Measurements from ENCODE around the gene EPN2.

Gene EPN2

DNA sequence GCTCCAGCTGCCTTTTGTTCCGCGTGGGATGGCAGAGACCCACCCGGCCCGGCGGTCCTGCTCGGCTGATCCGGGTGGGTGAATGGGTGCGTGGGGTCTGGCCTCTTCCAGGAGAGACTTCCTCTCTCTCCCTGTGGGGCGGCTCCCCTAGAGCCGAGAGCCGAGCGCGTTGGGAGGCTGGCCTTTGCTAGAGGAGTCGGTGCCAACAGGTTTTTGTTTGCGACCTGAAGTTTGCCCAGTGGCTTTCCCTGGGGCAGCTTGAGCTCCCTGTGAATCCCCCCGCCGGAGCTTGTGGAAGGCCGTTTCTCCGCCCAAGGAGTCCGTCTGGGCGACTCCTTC is 970 bp downstream of the EPN2 start:
- no peak for DNase-seq (ENCODE audit: low read depth in 4 of 4, low spot score in 1 of 4)

DNA sequence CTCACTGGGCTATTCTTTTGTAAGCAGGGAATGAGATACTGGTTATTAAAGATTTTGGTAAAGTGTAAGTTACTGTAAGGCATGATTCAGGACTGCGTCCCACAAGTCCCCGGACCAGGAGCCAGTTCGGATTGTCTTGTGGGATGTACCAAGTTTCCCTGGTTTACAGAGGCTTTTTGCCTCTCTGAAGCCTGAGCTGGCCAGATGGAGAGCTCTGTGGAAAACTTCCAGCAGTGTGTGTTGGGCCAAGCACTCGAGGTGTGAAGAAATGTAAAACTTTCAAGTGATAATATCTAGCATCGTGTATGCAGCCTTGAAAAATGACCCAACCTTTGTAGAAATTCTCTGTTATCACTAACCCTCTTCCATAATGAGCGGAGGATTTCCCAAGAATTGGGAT is 2.4 kb downstream of the EPN2 start:
- DNase-seq (ENCODE audit: low read depth in 4 of 4, low spot score in 1 of 4): no peak

GRCh38 chr17:19242323-19242722 is 5.2 kb downstream of the EPN2 start:
- no peak for DNase-seq (ENCODE audit: low read depth in 4 of 4, low spot score in 1 of 4)

DNA sequence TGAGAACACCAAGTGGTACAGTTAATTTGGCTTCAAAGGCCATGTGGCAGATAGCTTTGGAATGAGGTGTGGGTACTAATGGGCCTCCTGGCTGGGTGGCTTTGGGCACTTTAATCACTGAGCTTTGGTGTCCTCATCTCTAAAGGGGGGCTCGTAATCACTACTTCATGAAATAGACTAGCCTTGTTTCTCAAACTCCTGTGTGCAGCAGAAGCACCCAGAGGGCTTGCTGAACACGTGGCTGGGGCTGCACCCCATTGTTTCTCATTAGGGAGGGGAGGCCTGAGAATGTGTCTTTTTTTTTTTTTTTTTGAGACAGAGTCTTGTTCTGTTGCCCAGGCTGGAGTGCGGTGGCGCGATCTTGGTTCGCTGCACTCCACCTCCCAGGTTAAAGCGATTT is 5.8 kb downstream of the EPN2 start:
- DNase-seq (ENCODE audit: low read depth in 4 of 4, low spot score in 1 of 4): no peak

DNA sequence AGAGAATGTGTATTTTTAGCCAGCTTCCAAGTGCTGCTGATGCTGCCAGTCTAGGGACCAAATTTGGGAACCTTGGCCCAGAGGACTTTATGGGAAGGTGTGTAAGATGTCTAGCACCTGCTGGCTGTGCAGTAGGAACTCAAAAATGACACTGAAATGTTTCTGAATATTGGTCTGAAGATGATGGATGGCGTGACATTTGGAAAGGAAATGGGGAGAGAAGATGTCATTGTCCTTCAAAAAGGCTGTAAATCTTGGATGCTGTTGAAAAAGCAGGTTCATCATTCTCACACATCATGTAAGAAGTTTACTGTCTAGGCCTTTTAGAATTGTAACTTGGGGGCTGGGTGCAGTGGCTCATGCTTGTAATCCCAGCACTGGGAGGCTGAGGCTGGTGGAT is 6.7 kb downstream of the EPN2 start:
- no peak for DNase-seq (ENCODE audit: low read depth in 4 of 4, low spot score in 1 of 4)

GRCh38 chr17:19244357-19244756 is 7.2 kb downstream of the EPN2 start:
- DNase-seq (ENCODE audit: low read depth in 4 of 4, low spot score in 1 of 4): no peak

- no peak for DNase-seq (ENCODE audit: low read depth in 4 of 4, low spot score in 1 of 4)
Observed at GRCh38 chr17:19244781-19245180, 7.6 kb downstream of the EPN2 start.

DNA sequence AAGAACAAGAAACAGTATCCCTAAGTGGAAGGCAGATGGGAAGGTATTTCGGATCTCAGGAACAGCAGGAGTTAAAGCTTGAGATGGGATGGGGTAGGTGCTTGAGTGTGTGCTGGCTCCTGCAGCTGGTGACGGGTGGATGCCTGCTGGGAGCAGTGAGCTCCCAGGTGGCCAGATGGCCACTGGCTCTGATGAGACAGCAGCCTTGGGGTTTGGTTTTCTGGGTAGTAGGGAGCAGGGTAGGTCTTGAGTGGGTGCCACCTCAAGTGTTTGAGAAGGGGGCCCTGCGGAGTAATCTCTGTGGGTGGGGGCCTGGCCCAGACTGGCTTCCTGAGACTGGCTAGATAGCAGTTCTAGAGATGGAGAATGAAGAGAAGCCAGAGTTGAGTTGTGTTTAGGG is 10.3 kb downstream of the EPN2 start:
- no peak for DNase-seq (ENCODE audit: low read depth in 4 of 4, low spot score in 1 of 4)

- DNase-seq (ENCODE audit: low read depth in 4 of 4, low spot score in 1 of 4): no peak
Observed at GRCh38 chr17:19248151-19248927, 11.2 kb downstream of the EPN2 start.

DNA sequence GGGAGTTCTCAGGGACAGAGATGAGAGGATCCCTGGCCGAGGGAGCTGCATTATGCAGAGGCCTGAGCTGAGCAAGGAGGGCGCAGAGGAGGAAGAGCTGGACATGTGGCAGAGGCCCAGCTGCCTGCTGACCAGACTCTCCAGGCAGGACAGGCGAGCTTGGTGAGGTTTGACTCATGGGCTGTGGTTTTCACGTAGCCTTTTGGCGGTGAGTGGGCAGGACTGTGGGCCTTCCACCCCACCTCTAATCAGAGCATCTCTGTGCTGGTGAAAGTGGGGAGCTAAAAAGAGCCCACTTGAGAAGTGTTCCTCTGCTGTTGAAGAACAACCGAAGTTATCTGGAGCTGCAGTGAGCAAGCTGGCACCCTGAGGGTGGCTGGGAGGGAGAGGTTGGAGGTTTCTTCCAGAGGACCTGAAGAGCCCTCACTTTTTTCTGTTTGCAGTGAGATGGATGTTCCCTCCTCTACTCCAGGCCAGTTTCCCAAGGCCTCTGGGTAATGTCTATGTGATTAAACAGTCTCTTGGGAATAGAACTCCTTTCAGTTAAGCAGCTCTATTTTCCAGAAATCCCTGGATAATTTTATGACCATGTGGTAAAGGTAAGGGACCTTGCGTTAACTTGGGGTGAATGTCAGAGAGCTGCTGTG is 11.9 kb downstream of the EPN2 start:
- no peak for DNase-seq (ENCODE audit: low read depth in 4 of 4, low spot score in 1 of 4)

DNA sequence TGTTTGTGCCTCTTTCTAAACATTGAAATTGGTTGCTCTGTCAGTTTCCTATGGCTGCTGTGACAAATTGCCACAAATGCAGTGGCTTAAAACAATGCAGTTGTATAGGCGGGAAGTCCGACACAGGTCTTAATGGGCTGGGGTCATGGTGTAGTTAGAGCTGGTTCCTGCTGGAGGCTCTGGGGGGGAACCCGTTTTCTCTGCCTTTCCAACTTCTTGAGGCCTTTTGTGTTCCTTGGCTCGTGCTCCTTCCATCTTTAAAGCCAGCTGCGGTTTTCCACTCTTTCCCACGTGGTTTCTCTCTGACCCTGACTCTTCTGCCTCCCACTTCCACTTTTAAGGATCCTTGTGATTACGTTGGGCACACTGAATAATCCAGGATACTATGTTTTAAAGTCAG is 12.5 kb downstream of the EPN2 start:
- no peak for DNase-seq (ENCODE audit: low read depth in 4 of 4, low spot score in 1 of 4)

- DNase-seq (ENCODE audit: low read depth in 4 of 4, low spot score in 1 of 4): no peak
Observed at GRCh38 chr17:19250421-19251173, 13.4 kb downstream of the EPN2 start.

DNA sequence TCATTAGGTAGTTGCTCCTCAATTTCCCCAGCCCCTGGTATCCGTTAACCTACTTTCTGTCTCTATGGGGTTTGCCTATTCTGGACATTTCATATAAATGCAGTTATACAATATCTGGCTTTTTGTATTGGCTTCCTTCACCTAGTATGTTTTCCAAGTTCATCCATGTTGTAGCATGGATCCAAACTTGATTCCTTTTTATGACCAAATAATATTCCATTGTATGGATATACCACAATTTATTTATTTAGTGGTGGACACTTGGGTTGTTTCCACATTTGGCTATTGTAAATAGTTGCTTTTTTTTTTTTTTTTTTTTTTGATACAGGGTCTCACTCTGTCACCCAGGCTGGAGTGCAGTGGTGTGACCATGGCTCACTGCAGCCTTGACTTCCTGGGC is 15.9 kb downstream of the EPN2 start:
- DNase-seq (ENCODE audit: low read depth in 4 of 4, low spot score in 1 of 4): no peak

GRCh38 chr17:19254651-19255050 is 17.5 kb downstream of the EPN2 start:
- no peak for DNase-seq (ENCODE audit: low read depth in 4 of 4, low spot score in 1 of 4)

- no peak for DNase-seq (ENCODE audit: low read depth in 4 of 4, low spot score in 1 of 4)
Observed at GRCh38 chr17:19255279-19255678, 18.1 kb downstream of the EPN2 start.

- no peak for DNase-seq (ENCODE audit: low read depth in 4 of 4, low spot score in 1 of 4)
Observed at GRCh38 chr17:19258371-19258770, 21.2 kb downstream of the EPN2 start.

DNA sequence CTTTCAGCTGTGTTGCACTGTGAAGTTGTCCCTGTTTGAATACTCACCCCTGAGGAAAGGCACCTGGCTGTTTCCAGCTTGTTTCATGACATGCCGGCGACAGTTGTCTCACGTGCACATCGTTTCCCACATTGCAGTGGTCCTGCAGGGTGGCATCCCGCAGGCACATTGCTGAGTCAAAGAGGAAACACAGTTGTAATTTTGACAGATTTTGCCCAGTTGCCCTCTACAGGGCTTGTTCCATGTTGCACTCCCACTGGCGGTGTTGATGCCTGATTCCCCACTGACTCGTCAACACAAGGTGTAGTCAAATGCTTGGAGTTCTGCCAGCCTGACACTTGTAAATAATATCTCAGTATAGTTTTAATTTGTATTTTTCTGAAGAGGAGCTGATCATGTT is 23.8 kb downstream of the EPN2 start:
- no peak for DNase-seq (ENCODE audit: low read depth in 4 of 4, low spot score in 1 of 4)

DNA sequence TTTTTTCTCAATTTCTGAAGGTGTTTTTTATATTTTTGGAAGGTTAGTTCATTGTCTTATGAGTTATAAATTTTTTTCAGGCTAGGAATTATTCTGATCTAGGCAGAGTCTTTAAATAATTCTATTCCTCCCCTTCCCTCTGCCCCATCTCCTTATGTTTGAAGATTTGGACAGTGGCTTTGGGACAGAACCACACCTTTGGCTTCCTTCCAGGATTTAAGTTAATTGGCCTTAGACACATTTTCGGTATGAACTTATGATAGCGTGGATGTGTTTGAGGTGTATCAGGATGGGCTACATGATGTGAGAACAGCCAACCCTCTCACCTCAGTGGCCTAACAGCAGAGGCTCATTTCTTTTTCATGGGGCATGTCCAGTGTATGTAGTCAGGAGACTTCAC is 24.3 kb downstream of the EPN2 start:
- no peak for DNase-seq (ENCODE audit: low read depth in 4 of 4, low spot score in 1 of 4)

- no peak for DNase-seq (ENCODE audit: low read depth in 4 of 4, low spot score in 1 of 4)
Observed at GRCh38 chr17:19262650-19263631, 25.8 kb downstream of the EPN2 start.

DNA sequence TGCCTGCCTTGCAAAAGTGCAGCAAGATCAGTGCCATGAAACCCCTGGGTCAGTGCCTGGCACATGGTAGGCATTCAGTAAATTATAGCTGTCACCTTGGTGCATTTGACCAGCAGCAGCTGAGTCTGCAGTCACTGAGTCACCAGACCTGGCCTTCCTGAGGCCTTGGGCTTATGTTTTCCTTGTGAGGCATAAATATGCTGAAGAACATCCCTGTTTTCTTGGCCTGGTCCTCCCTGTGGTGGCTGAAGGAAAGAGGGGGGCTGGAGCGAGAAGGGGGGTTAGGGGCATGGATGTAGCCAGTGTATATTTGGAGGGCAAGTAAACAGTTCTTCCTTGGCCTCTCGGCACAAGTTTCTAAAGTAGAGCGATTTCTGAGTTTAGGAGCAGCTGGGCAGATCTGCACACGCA is 26.5 kb downstream of the EPN2 start:
- no peak for DNase-seq (ENCODE audit: low read depth in 4 of 4, low spot score in 1 of 4)

DNA sequence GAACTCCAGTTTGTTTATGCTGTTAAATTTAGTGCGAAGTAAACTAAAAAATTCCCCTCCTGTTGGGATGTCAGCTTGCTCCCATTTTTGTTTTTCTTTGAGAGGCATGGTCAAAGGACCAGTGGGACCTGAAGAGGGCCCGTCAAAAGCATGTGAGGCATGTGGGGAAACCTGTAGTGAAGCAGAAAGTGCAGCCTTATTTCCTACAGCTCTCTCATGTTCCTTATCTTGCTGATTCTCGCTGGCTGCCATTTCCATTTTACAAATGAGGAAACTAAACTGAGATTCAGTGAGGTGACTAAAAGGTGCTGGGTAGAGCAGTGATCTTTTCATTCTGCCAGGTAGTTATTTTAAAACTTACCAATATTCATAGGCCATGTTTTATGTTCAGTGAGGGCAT is 27.1 kb downstream of the EPN2 start:
- no peak for DNase-seq (ENCODE audit: low read depth in 4 of 4, low spot score in 1 of 4)
